ENCODE measurements around the gene TMEM40.

GRCh38 chr3:12791430-12791829 is 32.4 kb upstream of the TMEM40 start:
- TF ChIP-seq EZH2phosphoT487 (IDR thresholded peaks at IDR 0.05; ENCODE audit: borderline replicate concordance, low read depth) (no peak), CTCF (IDR thresholded peaks at IDR 0.05) (no peak), GATA2 (CRISPR knock-in tag; IDR thresholded peaks at IDR 0.05) (no peak), NRF1 (IDR thresholded peaks at IDR 0.05; ENCODE audit: low read depth, low read length) (no peak), RCOR1 (IDR thresholded peaks at IDR 0.05; ENCODE audit: low read length) (no peak), YY1 (IDR thresholded peaks at IDR 0.05; ENCODE audit: low read depth) (no peak), POLR2AphosphoS5 (IDR thresholded peaks at IDR 0.05; ENCODE audit: low read depth, low read length) (no peak), ELF1 (IDR thresholded peaks at IDR 0.05) (no peak), TAF1 (IDR thresholded peaks at IDR 0.05; ENCODE audit: borderline replicate concordance, low read depth, low read length) (no peak), REST (IDR thresholded peaks at IDR 0.05; ENCODE audit: low read depth, low read length) (no peak)

All from SK-N-SH (cell line).